Stimulated activated CD8-positive, alpha-beta memory T cell treated with anti-CD3 and anti-CD28 coated beads, Interleukin-12 subunit alpha, Interleukin-12 subunit beta, amount 100 ng/mL, for 1 hour (primary cell): Measurements from ENCODE around the gene FGGY.
"Not testable (repeated sequence)": the region's sequence is repeated elsewhere in the genome, so short reads cannot be mapped to it uniquely, and the experiment has no call there.

Experiments
- DNase-seq: peaks from one replicate; pipeline ENCODE4 v3.0.0-alpha.2; 2020; ENCODE audit warnings: low read depth

The FGGY gene

GRCh38 chr1:59703226-59703917 lies 406.5 kb downstream of the FGGY start:
- DNase-seq: no peak

GRCh38 chr1:59703918-59704378 lies 407.1 kb downstream of the FGGY start:
- no peak for DNase-seq

- no peak for DNase-seq
These were observed 407.8 kb downstream of the FGGY start for GRCh38 chr1:59704716-59705115.

- DNase-seq: no peak
These were observed 408.8 kb downstream of the FGGY start for GRCh38 chr1:59705466-59706302.

- no peak for DNase-seq
These were observed 409.4 kb downstream of the FGGY start for GRCh38 chr1:59706303-59706599.

GRCh38 chr1:59707178-59707791 lies 410.4 kb downstream of the FGGY start:
- DNase-seq: no peak

GRCh38 chr1:59709333-59709732 lies 412.4 kb downstream of the FGGY start:
- no peak for DNase-seq

GRCh38 chr1:59710920-59711319 lies 414.0 kb downstream of the FGGY start:
- DNase-seq: not testable (repeated sequence)

GRCh38 chr1:59714219-59714618 lies 417.3 kb downstream of the FGGY start:
- no peak for DNase-seq

GRCh38 chr1:59714966-59715365 lies 418.1 kb downstream of the FGGY start:
- DNase-seq: no peak

- DNase-seq: no peak
These were observed 419.9 kb downstream of the FGGY start for GRCh38 chr1:59716832-59717231.

GRCh38 chr1:59718064-59718988 lies 421.4 kb downstream of the FGGY start:
- no peak for DNase-seq

- no peak for DNase-seq
These were observed 422.1 kb downstream of the FGGY start for GRCh38 chr1:59718989-59719360.

- no peak for DNase-seq
These were observed 423.6 kb downstream of the FGGY start for GRCh38 chr1:59720326-59721115.

GRCh38 chr1:59730302-59730701 lies 433.4 kb downstream of the FGGY start:
- no peak for DNase-seq

GRCh38 chr1:59730759-59731478 lies 434.0 kb downstream of the FGGY start:
- DNase-seq: no peak

GRCh38 chr1:59731591-59731990 lies 434.7 kb downstream of the FGGY start:
- no peak for DNase-seq

- DNase-seq: no peak
These were observed 435.5 kb downstream of the FGGY start for GRCh38 chr1:59732214-59732955.

- DNase-seq: no peak
These were observed 436.7 kb downstream of the FGGY start for GRCh38 chr1:59733443-59734141.
